ENCODE measurements around the gene XRCC1.

GRCh38 chr19:43570174-43570791 lies 5.0 kb downstream of the XRCC1 start:
- TF ChIP-seq CTCF (conservative IDR thresholded peaks at IDR 0.05) (no peak), EZH2 (IDR thresholded peaks at IDR 0.05; ENCODE audit: low read depth) (no peak)
